ENCODE data around the gene WDR83. TPM values are rescaled to one million over a fixed set of nuclear protein-coding genes. Genes with fewer than 3 reads are reported as not detected.
"Not testable (repeated sequence)": the region's sequence is repeated elsewhere in the genome, so short reads cannot be mapped to it uniquely, and the experiment has no call there.

WDR83 gene
- total RNA-seq, 1 donor from 2014 or later, result 13.2 TPM

- Mint-ChIP-seq H3K4me1 (ENCODE audit: unreplicated experiment) (peaks cover 12% of the 10 kb centered on the region), H3K27ac (ENCODE audit: unreplicated experiment) (peak overlapping the region; percentile 36), H3K36me3 (ENCODE audit: low read depth, unreplicated experiment) (no peaks in the 10 kb centered on the region), H3K9me3 (ENCODE audit: unreplicated experiment) (no peaks in the 10 kb centered on the region), H3K27me3 (ENCODE audit: unreplicated experiment) (peaks cover 12% of the 10 kb centered on the region), H3K4me3 (ENCODE audit: unreplicated experiment) (peak overlapping the region; percentile 84)
- TF ChIP-seq CTCF (IDR thresholded peaks at IDR 0.05; ENCODE audit: unreplicated experiment), result peak; percentile 67
- DNase-seq (ENCODE audit: low spot score), result peak; percentile 86
Measured at GRCh38 chr19:12639901-12640613, 26.6 kb upstream of the WDR83 start.

- Mint-ChIP-seq H3K36me3 (ENCODE audit: low read depth, unreplicated experiment) (no peaks in the 10 kb centered on the region), H3K27ac (ENCODE audit: unreplicated experiment) (no peak overlapping the region), H3K27me3 (ENCODE audit: unreplicated experiment) (peaks cover 17% of the 10 kb centered on the region), H3K4me3 (ENCODE audit: unreplicated experiment) (no peak overlapping the region), H3K4me1 (ENCODE audit: unreplicated experiment) (peaks cover 12% of the 10 kb centered on the region), H3K9me3 (ENCODE audit: unreplicated experiment) (no peaks in the 10 kb centered on the region)
- DNase-seq (ENCODE audit: low spot score), result no peak
- TF ChIP-seq CTCF (IDR thresholded peaks at IDR 0.05; ENCODE audit: unreplicated experiment), result no peak
Measured at GRCh38 chr19:12641456-12641855, 25.2 kb upstream of the WDR83 start.

GRCh38 chr19:12642506-12642905 is 24.1 kb upstream of the WDR83 start:
- no peak for TF ChIP-seq CTCF (IDR thresholded peaks at IDR 0.05; ENCODE audit: unreplicated experiment)
- no peak overlapping the region for H3K4me3 Mint-ChIP-seq (ENCODE audit: unreplicated experiment)
- peaks cover 5% of the 10 kb centered on the region for H3K4me1 Mint-ChIP-seq (ENCODE audit: unreplicated experiment)
- no peak overlapping the region for H3K27ac Mint-ChIP-seq (ENCODE audit: unreplicated experiment)
- H3K36me3 Mint-ChIP-seq (ENCODE audit: low read depth, unreplicated experiment), result peaks cover 7% of the 10 kb centered on the region
- H3K9me3 Mint-ChIP-seq (ENCODE audit: unreplicated experiment), result no peaks in the 10 kb centered on the region
- H3K27me3 Mint-ChIP-seq (ENCODE audit: unreplicated experiment), result peaks cover 18% of the 10 kb centered on the region
- no peak for DNase-seq (ENCODE audit: low spot score)

- not testable (repeated sequence) for H3K4me1 Mint-ChIP-seq (ENCODE audit: unreplicated experiment); H3K9me3 Mint-ChIP-seq (ENCODE audit: unreplicated experiment); H3K4me3 Mint-ChIP-seq (ENCODE audit: unreplicated experiment); H3K36me3 Mint-ChIP-seq (ENCODE audit: low read depth, unreplicated experiment); DNase-seq (ENCODE audit: low spot score); H3K27ac Mint-ChIP-seq (ENCODE audit: unreplicated experiment)
- H3K27me3 Mint-ChIP-seq (ENCODE audit: unreplicated experiment), result peaks cover 19% of the 10 kb centered on the region
Measured at GRCh38 chr19:12643716-12644115, 22.9 kb upstream of the WDR83 start.

- no peak for DNase-seq (ENCODE audit: low spot score)
- Mint-ChIP-seq H3K27ac (ENCODE audit: unreplicated experiment) (no peak overlapping the region), H3K36me3 (ENCODE audit: low read depth, unreplicated experiment) (peaks cover 11% of the 10 kb centered on the region), H3K9me3 (ENCODE audit: unreplicated experiment) (no peaks in the 10 kb centered on the region), H3K4me1 (ENCODE audit: unreplicated experiment) (no peaks in the 10 kb centered on the region), H3K4me3 (ENCODE audit: unreplicated experiment) (no peak overlapping the region), H3K27me3 (ENCODE audit: unreplicated experiment) (peaks cover 15% of the 10 kb centered on the region)
- no peak for TF ChIP-seq CTCF (IDR thresholded peaks at IDR 0.05; ENCODE audit: unreplicated experiment)
Measured at GRCh38 chr19:12646551-12646950, 20.1 kb upstream of the WDR83 start.
